ENCODE data around the gene TPCN2.

- TF ChIP-seq PPARA (CRISPR knock-in tag; IDR thresholded peaks at IDR 0.05; ENCODE audit: borderline replicate concordance): no peak
- no peak for TF ChIP-seq CREB5 (CRISPR knock-in tag; IDR thresholded peaks at IDR 0.05; ENCODE audit: low read depth)
- TF ChIP-seq ISL1 (CRISPR knock-in tag; IDR thresholded peaks at IDR 0.05): no peak
- no peak for TF ChIP-seq TOX (CRISPR knock-in tag; IDR thresholded peaks at IDR 0.05; ENCODE audit: borderline replicate concordance)
- TF ChIP-seq ZNF8 (CRISPR knock-in tag; IDR thresholded peaks at IDR 0.05): no peak
- TF ChIP-seq RARB (CRISPR knock-in tag; IDR thresholded peaks at IDR 0.05): no peak
- no peak for TF ChIP-seq GLIS3 (CRISPR knock-in tag; IDR thresholded peaks at IDR 0.05)
- no peak for TF ChIP-seq PATZ1 (CRISPR knock-in tag; IDR thresholded peaks at IDR 0.05; ENCODE audit: borderline replicate concordance)
- TF ChIP-seq ARNTL (CRISPR knock-in tag; IDR thresholded peaks at IDR 0.05; ENCODE audit: borderline replicate concordance, low read depth): no peak
- TF ChIP-seq TCF4 (CRISPR knock-in tag; IDR thresholded peaks at IDR 0.05; ENCODE audit: borderline replicate concordance): no peak
- TF ChIP-seq ZFP30 (CRISPR knock-in tag; IDR thresholded peaks at IDR 0.05): no peak
- no peak for TF ChIP-seq SNAI2 (CRISPR knock-in tag; IDR thresholded peaks at IDR 0.05)
Observed at GRCh38 chr11:69104212-69104855, 55.6 kb downstream of the TPCN2 start.
